H1 (cell line): Measurements from ENCODE around the gene CEP68. TPM values are rescaled to one million over a fixed set of nuclear protein-coding genes. Genes with fewer than 3 reads are reported as not detected.
"Not testable (repeated sequence)": the region's sequence is repeated elsewhere in the genome, so short reads cannot be mapped to it uniquely, and the experiment has no call there.

ENCODE experiments used
- CTCF ChIA-PET: fragments of 300-600 bp; sonication (Branson Sonifier 250); formaldehyde crosslinking; loops from one replicate; lab custom pipeline; 2021; ENCODE audit not compliant: partially characterized antibody; lab: Charles Lee
- POLR2A ChIA-PET: fragments of 300-600 bp; sonication (Branson Sonifier 250); formaldehyde crosslinking; loops from one replicate; lab custom pipeline; 2021; ENCODE audit warnings: inconsistent platforms; ENCODE audit not compliant: partially characterized antibody; lab: Charles Lee
- DNase-seq, 2 experiments: peaks; one replicate each; pipeline versions ENCODE4 v3.0.0 to v3.0.0-alpha.2; 2010 to 2022; ENCODE audit warnings: low spot score in 2 of 2, low read depth in 1 of 2, mixed read lengths in 1 of 2
- FAIRE-seq: peaks from 2 replicates; lab custom pipeline; 2011; peaks lifted over from hg19 to GRCh38; lab: Jason Lieb, UNC
- H2AFZ ChIP-seq: 2 replicates; pipeline ENCODE4 v1.8.1; 2012; ENCODE audit warnings: low read length, inconsistent platforms
- H2AK5ac ChIP-seq: 2 replicates; pipeline ENCODE4 v1.6.1; 2013; ENCODE audit warnings: low read depth, low read length
- H2BK120ac ChIP-seq: replicated peaks from 2 replicates; pipeline ENCODE3; 2013; ENCODE audit warnings: low read depth, low read length, inconsistent platforms
- H2BK12ac ChIP-seq: 2 replicates; pipeline ENCODE4 v1.6.1; 2013; ENCODE audit warnings: low read depth, low read length
- H2BK15ac ChIP-seq: 2 replicates; pipeline ENCODE4 v1.6.1; 2013; ENCODE audit warnings: low read length
- H2BK20ac ChIP-seq: 2 replicates; pipeline ENCODE4 v1.6.1; 2013; ENCODE audit warnings: low read length
- H2BK5ac ChIP-seq: 2 replicates; pipeline ENCODE4 v1.6.1; 2013; ENCODE audit warnings: low read depth, low read length
- H3K14ac ChIP-seq: 2 replicates; pipeline ENCODE4 v1.6.1; 2013; ENCODE audit warnings: inconsistent platforms; ENCODE audit not compliant: insufficient read length
- H3K18ac ChIP-seq: 2 replicates; pipeline ENCODE4 v1.6.1; 2013; ENCODE audit warnings: low read length; ENCODE audit errors: extremely low read depth
- H3K23ac ChIP-seq: 2 replicates; pipeline ENCODE4 v1.6.1; 2013; ENCODE audit warnings: inconsistent platforms; ENCODE audit not compliant: insufficient read length
- H3K23me2 ChIP-seq: 2 replicates; pipeline ENCODE4 v1.6.1; 2013; ENCODE audit warnings: low read depth, low read length
- H3K27ac ChIP-seq: 2 replicates; pipeline ENCODE4 v1.6.1; 2011; ENCODE audit warnings: low read depth, low read length, inconsistent platforms
- H3K27me3 ChIP-seq, 4 experiments: replicated peaks in 1 of 4; 1 replicate in 1 of 4; 2 replicates in 3 of 4; pipeline versions ENCODE4 v1.6.1 to v1.8.1; 2011 to 2013; ENCODE audit warnings: low read length in 3 of 4, mild to moderate bottlenecking in 3 of 4, inconsistent platforms in 2 of 4, mixed read lengths in 2 of 4, moderate library complexity in 1 of 4; ENCODE audit not compliant: control insufficient read depth in 3 of 4, insufficient read depth in 3 of 4; ENCODE audit errors: extremely low read depth in 1 of 4
- H3K36me3 ChIP-seq, 4 experiments: 2 replicates each; pipeline versions ENCODE4 v1.6.1 to v1.8.1; 2011 to 2013; ENCODE audit warnings: mild to moderate bottlenecking in 4 of 4, low read length in 3 of 4, moderate library complexity in 2 of 4, control low read depth in 1 of 4, inconsistent platforms in 1 of 4; ENCODE audit not compliant: insufficient read depth in 4 of 4, control insufficient read depth in 2 of 4
- H3K4ac ChIP-seq: replicated peaks from 2 replicates; pipeline ENCODE3; 2013; ENCODE audit warnings: low read length, low read depth, mixed read lengths, inconsistent platforms; ENCODE audit not compliant: insufficient read length
- H3K4me1 ChIP-seq, 4 experiments: replicated peaks in 1 of 4; 1 replicate in 1 of 4; 2 replicates in 3 of 4; pipeline versions ENCODE4 v1.6.1 to v1.8.1; 2011 to 2013; ENCODE audit warnings: low read length in 3 of 4, inconsistent platforms in 2 of 4, mixed read lengths in 1 of 4; ENCODE audit not compliant: insufficient read depth in 4 of 4, control insufficient read depth in 3 of 4
- H3K4me2 ChIP-seq, 2 experiments: 2 replicates each; pipeline versions ENCODE4 v1.6.1 to v1.8.1; 2011 to 2013; ENCODE audit warnings: low read depth in 2 of 2, low read length in 2 of 2, control low read depth in 1 of 2, inconsistent platforms in 1 of 2, mild to moderate bottlenecking in 1 of 2; ENCODE audit not compliant: insufficient read depth in 1 of 2
- H3K4me3 ChIP-seq, 4 experiments: fragments of 200-600, 300-600 bp in 1 of 4; sonication (generic), shearing (Covaris generic), sonication (Bioruptor Twin) in 1 of 4; 2 replicates each; pipeline versions ENCODE4 v1.5.1 to v1.8.1; 2011 to 2016; ENCODE audit warnings: low read length in 4 of 4, low read depth in 3 of 4, control low read depth in 2 of 4, inconsistent platforms in 2 of 4, mild to moderate bottlenecking in 2 of 4, mixed read lengths in 1 of 4, moderate library complexity in 1 of 4; ENCODE audit not compliant: insufficient read depth in 2 of 4; ENCODE audit errors: extremely low read depth in 1 of 4
- H3K56ac ChIP-seq: replicated peaks from 2 replicates; pipeline ENCODE3; 2013; ENCODE audit warnings: low read depth, mild to moderate bottlenecking, mixed read lengths, low read length, inconsistent platforms; ENCODE audit not compliant: insufficient read length
- H3K79me1 ChIP-seq: 2 replicates; pipeline ENCODE4 v1.6.1; 2013; ENCODE audit warnings: low read depth, low read length, control low read depth
- H3K79me2 ChIP-seq, 2 experiments: 2 replicates each; pipeline versions ENCODE4 v1.6.1 to v1.8.1; 2012 to 2013; ENCODE audit warnings: low read length in 2 of 2, mild to moderate bottlenecking in 2 of 2, inconsistent platforms in 1 of 2; ENCODE audit not compliant: insufficient read depth in 2 of 2, control insufficient read depth in 1 of 2
- H3K9ac ChIP-seq, 4 experiments: replicated peaks in 1 of 4; 1 replicate in 1 of 4; 2 replicates in 3 of 4; pipeline versions ENCODE4 v1.6.1 to v1.8.1; 2011 to 2013; ENCODE audit warnings: low read depth in 3 of 4, low read length in 3 of 4, control low read depth in 2 of 4, mild to moderate bottlenecking in 2 of 4, moderate library complexity in 2 of 4, inconsistent platforms in 1 of 4; ENCODE audit errors: extremely low read depth in 1 of 4
- H3K9me3 ChIP-seq, 2 experiments: 2 replicates each; pipeline versions ENCODE4 v1.6.1 to v1.8.1; 2012 to 2013; ENCODE audit warnings: mild to moderate bottlenecking in 2 of 2, moderate library complexity in 2 of 2, control low read depth in 1 of 2, inconsistent platforms in 1 of 2, low read depth in 1 of 2, low read length in 1 of 2, mixed read lengths in 1 of 2; ENCODE audit not compliant: insufficient read depth in 2 of 2
- H4K20me1 ChIP-seq, 2 experiments: replicated peaks in 1 of 2; 2 replicates each; pipeline versions ENCODE3 to v1.8.1; 2011 to 2013; ENCODE audit warnings: inconsistent platforms in 2 of 2, low read length in 2 of 2, mild to moderate bottlenecking in 1 of 2; ENCODE audit not compliant: insufficient read depth in 2 of 2, control insufficient read depth in 1 of 2
- H4K5ac ChIP-seq: 2 replicates; pipeline ENCODE4 v1.6.1; 2013; ENCODE audit warnings: low read length, low read depth, mixed read lengths, inconsistent platforms; ENCODE audit not compliant: insufficient read length
- H4K8ac ChIP-seq: 2 replicates; pipeline ENCODE4 v1.8.0; 2013; ENCODE audit warnings: mild to moderate bottlenecking, moderate library complexity, low read length, inconsistent platforms; ENCODE audit not compliant: insufficient read depth; ENCODE audit errors: extremely low read depth
- H4K91ac ChIP-seq: replicated peaks from 2 replicates; pipeline ENCODE3; 2013; ENCODE audit warnings: low read length, mixed read lengths, inconsistent platforms; ENCODE audit not compliant: insufficient read length
- WGBS, 2 experiments: shearing (Covaris generic) in 1 of 2; methylation state at CpG; one replicate each; pipeline versions ENCODE4 v1.1.6 to v1.1.7; 2013 to 2015; ENCODE audit warnings: low lambda C conversion rate in 2 of 2, mixed read lengths in 2 of 2, inconsistent platforms in 1 of 2, low coverage in 1 of 2, missing lambda C conversion rate in 1 of 2; ENCODE audit not compliant: insufficient replicate concordance in 2 of 2, insufficient coverage in 1 of 2, insufficient read length in 1 of 2; ENCODE audit errors: extremely low coverage in 1 of 2, missing lambda C conversion rate in 1 of 2; 5-methylcytosine and 5-hydroxymethylcytosine counted together
- polyA plus RNA-seq, 7 experiments: library from polyadenylated mRNA; depleted of rRNA in 3 of 7; stranded (reverse) in 5 of 7; unstranded in 2 of 7; fragments of >200 nt in 5 of 7; fragments of 200-250 nt in 2 of 7; gene quantifications; 1 replicate in 5 of 7; 2 replicates in 1 of 7; 4 replicates in 1 of 7; pipeline versions ENCODE4 v1.2.1 to v1.2.3, GENCODE V29; 2011 to 2013; ENCODE audit warnings: missing spikeins in 2 of 7, mixed read lengths in 2 of 7
- total RNA-seq: library from RNA; stranded (reverse); fragmentation: NEBNext Ultra II Directional; extraction: Animal tissue kit (Norgen Biotek cat#: 25700); gene quantifications from 2 replicates; pipeline ENCODE4 v1.2.1, GENCODE V29; 2021

CEP68 gene
- total and polyA plus RNA-seq, 2 of the 8 experiments (the other 6 are each of a cell fraction or from before 2014, with no cell fraction given) = 23.2 to 24.7 TPM

GRCh38 chr2:65125457-65125856, 69.2 kb downstream of the CEP68 start:
- H3K4me2 ChIP-seq, H3K27me3 ChIP-seq, H4K5ac ChIP-seq, H3K27ac ChIP-seq, H3K9me3 ChIP-seq, FAIRE-seq, DNase-seq, H3K23ac ChIP-seq, H3K36me3 ChIP-seq, H3K18ac ChIP-seq, H2BK120ac ChIP-seq, H4K91ac ChIP-seq, H2BK15ac ChIP-seq, H2BK12ac ChIP-seq, H3K9ac ChIP-seq, H4K8ac ChIP-seq, CTCF ChIA-PET, H2BK20ac ChIP-seq, H3K4me3 ChIP-seq, H3K79me1 ChIP-seq, H2AFZ ChIP-seq, H2BK5ac ChIP-seq, H3K4ac ChIP-seq, H3K56ac ChIP-seq, H2AK5ac ChIP-seq, H3K14ac ChIP-seq, H3K23me2 ChIP-seq, H3K4me1 ChIP-seq: not testable (repeated sequence)
- POLR2A ChIA-PET = interaction anchor here (1.0 to 1.4 kb wide), 3 partner anchors 11 to 57 kb away, joined by 3 to 4 read pairs (median 3); no protein-coding TSS in a partner anchor
- Histone ChIP-seq H3K79me2 (peaks cover 31 to 88% of the 10 kb centered on the region in 2 experiments), H4K20me1 (peaks cover 5 to 12% of the 10 kb centered on the region in 2 experiments)
- 92% methylated on average over 6 of the region's 7 CpGs; no CpG with 5 or more reads in 1 of the 2 experiments for WGBS, 2 experiments
